BJ (cell line): Measurements from ENCODE around the gene PHETA2. TPM values are rescaled to one million over a fixed set of nuclear protein-coding genes. Genes with fewer than 3 reads are reported as not detected.

Experiments used
- CTCF ChIA-PET: fragments of 350-600 bp; formaldehyde crosslinking; extraction: SDS; loops from one replicate; lab custom pipeline; 2021; ENCODE audit warnings: antibody characterized with exemption, inconsistent platforms; lab: Yijun Ruan, JAX
- POLR2A ChIA-PET: fragments of 300-600 bp; sonication (Branson Sonifier 250); formaldehyde crosslinking; extraction: SDS; loops from one replicate; lab custom pipeline; 2021; ENCODE audit warnings: antibody characterized with exemption; lab: Charles Lee
- DNase-seq: peaks from one replicate; pipeline ENCODE4 v3.0.0-alpha.2; 2011; ENCODE audit warnings: low read depth
- H3K27me3 ChIP-seq: 2 replicates; pipeline ENCODE4 v1.6.0; 2011; ENCODE audit warnings: low read length; ENCODE audit not compliant: control insufficient read depth, insufficient read depth
- H3K36me3 ChIP-seq: 2 replicates; pipeline ENCODE4 v1.5.1; 2011; ENCODE audit warnings: low read length; ENCODE audit not compliant: control insufficient read depth, insufficient read depth
- H3K4me3 ChIP-seq: 2 replicates; pipeline ENCODE4 v1.5.1; 2011; ENCODE audit warnings: low read depth, mild to moderate bottlenecking, control low read depth, low read length
- polyA plus RNA-seq: library from polyadenylated mRNA; depleted of rRNA; stranded (reverse); fragments of >200 nt; gene quantifications from 2 replicates; pipeline ENCODE4 v1.2.3, GENCODE V29; 2011
- TF ChIP-seq, protein P1 (sequence below): IDR thresholded peaks from 2 replicates; pipeline ENCODE4 v1.5.1; 2011; ENCODE audit warnings: low read depth, mild to moderate bottlenecking, control low read depth, inconsistent platforms, low read length, moderate library complexity; ENCODE audit not compliant: insufficient read depth

Gene PHETA2
- polyA plus RNA-seq, 1 experiment, result 27.4 TPM

DNA sequence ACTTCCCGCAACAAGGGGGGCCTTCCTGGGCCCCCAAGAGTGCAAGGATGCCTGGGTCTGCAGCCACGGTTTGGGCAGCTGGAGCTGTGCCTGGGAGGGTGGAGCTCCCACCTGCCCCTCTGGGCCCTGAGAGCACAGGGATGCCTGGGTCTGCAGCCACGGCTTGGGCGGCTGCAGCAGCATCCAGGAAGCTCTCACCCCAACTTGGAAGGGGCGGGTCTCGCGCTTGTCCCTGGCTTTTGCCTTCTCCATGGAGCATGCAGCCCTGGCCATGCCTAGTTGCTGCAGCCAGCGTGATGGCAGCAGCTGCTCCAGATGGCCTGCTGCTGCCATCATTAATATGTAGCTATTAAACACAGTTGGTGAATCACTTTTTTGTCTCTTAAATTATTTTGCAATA, 38.8 kb upstream of the PHETA2 start:
- DNase-seq, result no peak
- Histone ChIP-seq H3K36me3 (no peaks in the 10 kb centered on the region), H3K27me3 (no peaks in the 10 kb centered on the region), H3K4me3 (no peak overlapping the region)
- CTCF ChIA-PET, result interaction anchor here (0.9 kb wide), 1 partner anchor 13 kb away, joined by 3 read pairs; no protein-coding TSS in a partner anchor
- TF ChIP-seq, protein P1, sequence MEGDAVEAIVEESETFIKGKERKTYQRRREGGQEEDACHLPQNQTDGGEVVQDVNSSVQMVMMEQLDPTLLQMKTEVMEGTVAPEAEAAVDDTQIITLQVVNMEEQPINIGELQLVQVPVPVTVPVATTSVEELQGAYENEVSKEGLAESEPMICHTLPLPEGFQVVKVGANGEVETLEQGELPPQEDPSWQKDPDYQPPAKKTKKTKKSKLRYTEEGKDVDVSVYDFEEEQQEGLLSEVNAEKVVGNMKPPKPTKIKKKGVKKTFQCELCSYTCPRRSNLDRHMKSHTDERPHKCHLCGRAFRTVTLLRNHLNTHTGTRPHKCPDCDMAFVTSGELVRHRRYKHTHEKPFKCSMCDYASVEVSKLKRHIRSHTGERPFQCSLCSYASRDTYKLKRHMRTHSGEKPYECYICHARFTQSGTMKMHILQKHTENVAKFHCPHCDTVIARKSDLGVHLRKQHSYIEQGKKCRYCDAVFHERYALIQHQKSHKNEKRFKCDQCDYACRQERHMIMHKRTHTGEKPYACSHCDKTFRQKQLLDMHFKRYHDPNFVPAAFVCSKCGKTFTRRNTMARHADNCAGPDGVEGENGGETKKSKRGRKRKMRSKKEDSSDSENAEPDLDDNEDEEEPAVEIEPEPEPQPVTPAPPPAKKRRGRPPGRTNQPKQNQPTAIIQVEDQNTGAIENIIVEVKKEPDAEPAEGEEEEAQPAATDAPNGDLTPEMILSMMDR, result no peak
- POLR2A ChIA-PET, result no interaction called here

DNA sequence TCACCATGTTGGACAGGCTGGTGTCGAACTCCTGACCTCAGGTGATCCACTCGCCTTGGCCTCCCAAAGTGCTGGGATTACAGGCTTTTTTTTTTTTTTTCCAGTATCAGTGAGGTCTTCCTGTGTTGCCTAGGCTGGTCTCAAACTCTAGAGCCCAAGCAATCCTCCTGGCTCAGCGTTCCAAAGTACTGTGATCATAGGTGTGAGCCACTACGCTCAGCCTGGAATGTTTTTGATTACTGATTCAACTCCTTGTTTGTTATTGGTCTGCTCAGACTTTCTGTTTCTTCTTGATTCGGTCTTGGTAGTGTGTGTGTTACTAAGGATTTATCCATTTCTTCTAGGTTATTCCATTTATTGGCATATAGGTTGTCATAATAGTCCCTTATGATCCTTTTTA, 34.8 kb upstream of the PHETA2 start:
- H3K27me3 ChIP-seq, result no peaks in the 10 kb centered on the region
- TF ChIP-seq, protein P1, result no peak
- POLR2A ChIA-PET, result no interaction called here
- H3K36me3 ChIP-seq, result no peaks in the 10 kb centered on the region
- CTCF ChIA-PET, result interaction anchor here (0.9 to 1.0 kb wide), 2 partner anchors 10 to 27 kb away, joined by 3 read pairs; no protein-coding TSS in a partner anchor
- DNase-seq, result no peak
- no peak overlapping the region for H3K4me3 ChIP-seq

DNA sequence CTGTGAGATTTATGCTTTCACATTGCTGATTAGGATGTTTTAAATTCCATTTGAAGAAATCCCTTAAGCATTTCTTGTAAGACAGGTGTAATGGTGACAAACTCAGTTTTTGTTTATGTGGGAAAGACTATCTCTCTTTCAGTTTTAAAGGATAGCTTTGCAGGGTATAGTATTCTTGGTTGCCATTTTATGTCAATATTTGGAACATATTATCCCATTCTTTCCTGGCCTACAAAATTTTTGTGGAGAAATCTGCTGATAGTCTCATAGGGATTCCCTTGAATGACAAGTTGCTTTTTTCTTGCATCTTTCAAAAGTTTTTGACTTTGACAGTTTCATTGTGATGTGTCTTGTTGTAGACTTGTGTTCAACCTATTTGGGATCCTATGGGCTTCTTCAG, 32.3 kb upstream of the PHETA2 start:
- no peaks in the 10 kb centered on the region for H3K36me3 ChIP-seq
- no peak overlapping the region for H3K4me3 ChIP-seq
- ChIA-PET POLR2A (no interaction called here), CTCF (no interaction called here)
- no peak for DNase-seq
- TF ChIP-seq, protein P1, result no peak
- H3K27me3 ChIP-seq, result no peaks in the 10 kb centered on the region

DNA sequence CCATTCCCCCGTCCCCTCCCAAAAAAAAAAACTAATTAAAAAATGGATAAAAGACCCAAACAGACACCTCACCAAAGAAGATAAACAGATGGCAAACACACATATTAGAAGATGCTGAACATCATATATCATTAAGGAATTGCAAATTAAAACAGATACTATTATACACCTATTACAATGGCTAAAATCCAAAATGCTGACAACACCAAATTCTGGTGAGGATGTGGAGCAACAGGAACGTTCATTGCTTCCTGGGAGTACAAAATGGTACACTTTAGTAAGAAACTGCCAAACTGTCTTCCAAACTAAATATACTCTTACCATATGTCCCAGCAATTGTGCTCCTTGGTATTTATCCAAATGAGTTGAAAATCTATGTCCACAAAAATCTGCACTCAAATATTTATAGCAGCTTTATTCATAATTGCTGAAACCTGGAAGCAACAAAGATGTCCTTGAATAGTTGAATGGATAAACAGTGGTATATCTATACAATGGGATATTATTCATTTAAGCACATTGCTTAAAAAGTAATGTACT, 23.3 kb upstream of the PHETA2 start:
- Histone ChIP-seq H3K36me3 (no peaks in the 10 kb centered on the region), H3K27me3 (no peaks in the 10 kb centered on the region), H3K4me3 (no peak overlapping the region)
- DNase-seq, result no peak
- POLR2A ChIA-PET, result no interaction called here
- CTCF ChIA-PET, result no interaction called here
- TF ChIP-seq, protein P1, result no peak

DNA sequence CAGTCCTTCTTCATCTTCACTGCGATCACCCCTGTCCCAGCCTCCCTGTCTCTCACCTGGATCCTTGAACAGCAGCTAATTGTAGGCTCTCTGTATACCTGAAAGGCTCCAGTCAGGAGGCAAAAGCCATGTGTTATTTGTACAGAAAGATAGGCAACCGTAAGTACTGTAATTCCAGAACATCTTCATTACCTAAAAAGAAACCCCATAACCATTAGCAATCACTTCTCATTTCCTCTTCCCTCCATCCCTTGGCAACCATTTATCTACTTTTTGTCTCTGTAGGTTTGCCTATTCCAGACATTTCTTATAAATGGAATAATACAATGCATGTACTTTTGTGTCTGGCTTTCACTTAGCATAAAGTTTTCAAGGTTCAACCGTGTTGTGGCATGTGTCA, 21.3 kb upstream of the PHETA2 start:
- TF ChIP-seq, protein P1, result no peak
- H3K36me3 ChIP-seq, result no peaks in the 10 kb centered on the region
- CTCF ChIA-PET, result no interaction called here
- POLR2A ChIA-PET, result no interaction called here
- H3K4me3 ChIP-seq, result no peak overlapping the region
- DNase-seq, result no peak
- H3K27me3 ChIP-seq, result no peaks in the 10 kb centered on the region
